ENCODE measurements around the gene FAM161A.

DNA sequence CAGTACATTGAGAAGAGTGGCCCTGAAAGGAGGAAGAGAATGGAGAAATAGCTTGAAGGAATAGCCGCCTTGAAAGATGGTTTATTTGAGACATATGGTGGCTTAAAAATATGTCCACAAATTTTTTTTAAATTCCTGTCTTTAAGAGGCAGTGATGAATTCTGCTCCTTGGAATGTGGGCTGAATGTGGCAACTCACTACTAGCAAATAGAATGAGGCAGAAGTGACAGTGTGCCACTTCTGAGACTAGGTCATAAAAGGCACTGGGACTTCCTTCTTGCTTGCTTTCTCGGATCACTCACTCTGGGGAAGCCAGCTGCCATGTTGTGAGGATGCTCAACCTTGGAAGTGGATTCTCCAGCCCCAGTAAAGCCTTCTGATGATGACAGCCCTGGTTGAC lies 67.0 kb downstream of the FAM161A start:
- TF ChIP-seq CEBPB (IDR thresholded peaks at IDR 0.05) (no peak), FOXM1 (IDR thresholded peaks at IDR 0.05; ENCODE audit: borderline replicate concordance, low read depth) (no peak), EGR1 (IDR thresholded peaks at IDR 0.05) (no peak), TEAD4 (IDR thresholded peaks at IDR 0.05) (no peak)
- TF ChIP-seq, protein P1, sequence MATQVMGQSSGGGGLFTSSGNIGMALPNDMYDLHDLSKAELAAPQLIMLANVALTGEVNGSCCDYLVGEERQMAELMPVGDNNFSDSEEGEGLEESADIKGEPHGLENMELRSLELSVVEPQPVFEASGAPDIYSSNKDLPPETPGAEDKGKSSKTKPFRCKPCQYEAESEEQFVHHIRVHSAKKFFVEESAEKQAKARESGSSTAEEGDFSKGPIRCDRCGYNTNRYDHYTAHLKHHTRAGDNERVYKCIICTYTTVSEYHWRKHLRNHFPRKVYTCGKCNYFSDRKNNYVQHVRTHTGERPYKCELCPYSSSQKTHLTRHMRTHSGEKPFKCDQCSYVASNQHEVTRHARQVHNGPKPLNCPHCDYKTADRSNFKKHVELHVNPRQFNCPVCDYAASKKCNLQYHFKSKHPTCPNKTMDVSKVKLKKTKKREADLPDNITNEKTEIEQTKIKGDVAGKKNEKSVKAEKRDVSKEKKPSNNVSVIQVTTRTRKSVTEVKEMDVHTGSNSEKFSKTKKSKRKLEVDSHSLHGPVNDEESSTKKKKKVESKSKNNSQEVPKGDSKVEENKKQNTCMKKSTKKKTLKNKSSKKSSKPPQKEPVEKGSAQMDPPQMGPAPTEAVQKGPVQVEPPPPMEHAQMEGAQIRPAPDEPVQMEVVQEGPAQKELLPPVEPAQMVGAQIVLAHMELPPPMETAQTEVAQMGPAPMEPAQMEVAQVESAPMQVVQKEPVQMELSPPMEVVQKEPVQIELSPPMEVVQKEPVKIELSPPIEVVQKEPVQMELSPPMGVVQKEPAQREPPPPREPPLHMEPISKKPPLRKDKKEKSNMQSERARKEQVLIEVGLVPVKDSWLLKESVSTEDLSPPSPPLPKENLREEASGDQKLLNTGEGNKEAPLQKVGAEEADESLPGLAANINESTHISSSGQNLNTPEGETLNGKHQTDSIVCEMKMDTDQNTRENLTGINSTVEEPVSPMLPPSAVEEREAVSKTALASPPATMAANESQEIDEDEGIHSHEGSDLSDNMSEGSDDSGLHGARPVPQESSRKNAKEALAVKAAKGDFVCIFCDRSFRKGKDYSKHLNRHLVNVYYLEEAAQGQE (IDR thresholded peaks at IDR 0.05; ENCODE audit: low read depth), result no peak
- TF ChIP-seq, protein P2, sequence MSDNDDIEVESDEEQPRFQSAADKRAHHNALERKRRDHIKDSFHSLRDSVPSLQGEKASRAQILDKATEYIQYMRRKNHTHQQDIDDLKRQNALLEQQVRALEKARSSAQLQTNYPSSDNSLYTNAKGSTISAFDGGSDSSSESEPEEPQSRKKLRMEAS (IDR thresholded peaks at IDR 0.05), result no peak

Measured in Ishikawa (cell line).